Measurements from ENCODE around the gene DNAJC4. TPM values are rescaled to one million over a fixed set of nuclear protein-coding genes. Genes with fewer than 3 reads are reported as not detected.
A peak's percentile ranks its signal among the peaks of the same experiment; 100 is the strongest.

Gene DNAJC4
- total and polyA plus RNA-seq, 9 of the 15 experiments (the other 6 are each of a cell fraction or from before 2014, with no cell fraction given) = 4.0 to 32.6 (median 19.9) TPM

GRCh38 chr11:64251016-64251752, 20.8 kb downstream of the DNAJC4 start, which contains the start of gene PLCB3 (continued):
- no peak for TF ChIP-seq ELK1 (CRISPR knock-in tag; IDR thresholded peaks at IDR 0.05)
- peak in 1 of 2 experiments; percentile 56; a peak in 1 of 4 replicates for TF ChIP-seq HDAC1 (IDR thresholded peaks at IDR 0.05)
- no peak for TF ChIP-seq TRIM28 (IDR thresholded peaks at IDR 0.05)
- no peak for TF ChIP-seq MEIS2 (IDR thresholded peaks at IDR 0.05; ENCODE audit: partially characterized antibody)
- no peak for TF ChIP-seq HIVEP1 (CRISPR knock-in tag; IDR thresholded peaks at IDR 0.05)
- TF ChIP-seq MTA2 (IDR thresholded peaks at IDR 0.05; ENCODE audit: low read depth) = no peak
- TF ChIP-seq SFPQ (IDR thresholded peaks at IDR 0.05; ENCODE audit: low read depth, low read length) = no peak
- TF ChIP-seq PRDM10 (IDR thresholded peaks at IDR 0.05; ENCODE audit: partially characterized antibody) = peak; percentile 82
- no peak for TF ChIP-seq FOXM1 (IDR thresholded peaks at IDR 0.05; ENCODE audit: low read depth)
- peak; percentile 71; the same call in 1 of the 2 replicates for TF ChIP-seq FOXM1 (CRISPR knock-in tag; IDR thresholded peaks at IDR 0.05; ENCODE audit: low read depth)
- TF ChIP-seq BCL6 (CRISPR knock-in tag; IDR thresholded peaks at IDR 0.05) = no peak
- TF ChIP-seq ZNF57 (CRISPR knock-in tag; IDR thresholded peaks at IDR 0.05) = no peak
- peak; percentile 39; the same call in 1 of the 2 replicates for TF ChIP-seq HLTF (IDR thresholded peaks at IDR 0.05)
- no peak for TF ChIP-seq SMARCC2 (IDR thresholded peaks at IDR 0.05; ENCODE audit: low read depth)
- peak; percentile 86 for TF ChIP-seq POLR2G (IDR thresholded peaks at IDR 0.05; ENCODE audit: low read depth, low read length)
- TF ChIP-seq CTCFL (IDR thresholded peaks at IDR 0.05; ENCODE audit: borderline replicate concordance, insufficient read depth, low read depth, low read length, poor library complexity, severe bottlenecking) = peak; percentile 72
- TF ChIP-seq CREM (IDR thresholded peaks at IDR 0.05; ENCODE audit: low read depth) = no peak
- peak; percentile 47 for TF ChIP-seq RBBP5 (IDR thresholded peaks at IDR 0.05; ENCODE audit: borderline replicate concordance, insufficient read depth, low read length, poor library complexity, severe bottlenecking)
- TF ChIP-seq HCFC1 (IDR thresholded peaks at IDR 0.05; ENCODE audit: low read depth, low read length) = 0 out of 2 replicates have a peak, but pooled peaks have one; percentile 3
